Mucosa of stomach (tissue), 1 donor: Measurements from ENCODE around the gene CDC37L1.

Experiments used
- H3K27me3 ChIP-seq: one replicate; pipeline ENCODE4 v1.7.0; 2013; ENCODE audit warnings: mild to moderate bottlenecking, low read length; ENCODE audit not compliant: control insufficient read depth, insufficient read depth
- H3K36me3 ChIP-seq: one replicate; pipeline ENCODE4 v1.7.0; 2013; ENCODE audit warnings: low read length; ENCODE audit not compliant: control insufficient read depth, insufficient read depth
- H3K4me1 ChIP-seq: one replicate; pipeline ENCODE4 v1.7.0; 2013; ENCODE audit warnings: mild to moderate bottlenecking, low read length; ENCODE audit not compliant: control insufficient read depth, insufficient read depth
- H3K4me3 ChIP-seq: one replicate; pipeline ENCODE4 v1.7.0; 2013; ENCODE audit warnings: low read length
- H3K9ac ChIP-seq: one replicate; pipeline ENCODE4 v1.7.0; 2013; ENCODE audit warnings: mild to moderate bottlenecking, low read length, moderate library complexity
- H3K9me3 ChIP-seq: one replicate; pipeline ENCODE4 v1.7.0; 2013; ENCODE audit warnings: mild to moderate bottlenecking, low read length, moderate library complexity; ENCODE audit not compliant: control insufficient read depth
- donor health status: Pancreatic carcinoma.

CDC37L1 gene

DNA sequence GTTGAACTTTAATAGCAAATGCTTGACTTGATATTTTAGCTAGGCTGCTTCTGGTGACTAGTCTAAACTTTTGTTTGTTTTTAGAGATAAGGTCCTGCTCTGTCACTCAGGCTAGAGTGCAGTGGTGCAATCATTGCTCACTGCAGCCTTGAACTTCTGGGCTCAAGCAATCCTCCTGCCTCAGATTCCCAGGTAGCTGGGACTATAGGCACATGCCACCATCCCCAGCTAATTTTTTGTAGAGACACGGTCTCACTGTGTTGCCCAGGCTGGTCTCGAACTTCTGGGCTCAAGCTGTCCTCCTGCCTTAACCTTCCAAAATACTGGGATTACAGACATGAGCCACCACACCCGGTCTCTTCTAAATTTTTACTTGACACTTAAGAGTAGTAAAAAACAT, 20.7 kb downstream of the CDC37L1 start:
- Histone ChIP-seq H3K36me3 (no peaks in the 10 kb centered on the region), H3K4me1 (no peaks in the 10 kb centered on the region), H3K27me3 (no peaks in the 10 kb centered on the region), H3K9ac (no peak overlapping the region), H3K4me3 (no peak overlapping the region), H3K9me3 (no peaks in the 10 kb centered on the region)

- H3K36me3 ChIP-seq, result no peaks in the 10 kb centered on the region
- H3K9ac ChIP-seq, result no peak overlapping the region
- H3K9me3 ChIP-seq, result no peaks in the 10 kb centered on the region
- no peak overlapping the region for H3K4me3 ChIP-seq
- no peaks in the 10 kb centered on the region for H3K27me3 ChIP-seq
- no peaks in the 10 kb centered on the region for H3K4me1 ChIP-seq
Measured at GRCh38 chr9:4700932-4701331, 21.6 kb downstream of the CDC37L1 start.

DNA sequence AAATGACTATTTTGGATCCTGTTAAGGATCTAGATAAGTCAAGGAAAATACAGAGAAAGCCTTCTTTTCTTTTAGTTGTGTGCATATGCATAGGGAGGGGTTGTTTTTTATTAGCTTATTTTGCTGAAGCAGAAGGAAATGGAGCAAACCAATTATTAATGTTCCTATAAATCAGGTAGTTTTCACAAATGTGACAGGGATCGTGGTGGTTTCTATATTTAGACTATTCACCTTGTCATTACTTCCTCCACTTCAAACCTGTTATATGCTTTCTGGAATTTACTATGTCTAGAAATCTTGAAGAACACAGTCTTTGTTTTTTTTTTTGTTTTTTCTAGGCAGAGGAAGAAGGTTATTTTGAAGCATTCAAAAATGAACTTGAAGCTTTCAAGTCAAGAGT, 22.2 kb downstream of the CDC37L1 start:
- no peaks in the 10 kb centered on the region for H3K27me3 ChIP-seq
- H3K9me3 ChIP-seq, result no peaks in the 10 kb centered on the region
- no peaks in the 10 kb centered on the region for H3K4me1 ChIP-seq
- no peak overlapping the region for H3K9ac ChIP-seq
- no peak overlapping the region for H3K4me3 ChIP-seq
- H3K36me3 ChIP-seq, result no peaks in the 10 kb centered on the region

GRCh38 chr9:4704129-4704528, 24.8 kb downstream of the CDC37L1 start:
- Histone ChIP-seq H3K4me3 (no peak overlapping the region), H3K36me3 (no peaks in the 10 kb centered on the region)

GRCh38 chr9:4706021-4706420, 26.7 kb downstream of the CDC37L1 start:
- no peaks in the 10 kb centered on the region for H3K27me3 ChIP-seq
- H3K9ac ChIP-seq, result no peak overlapping the region
- no peaks in the 10 kb centered on the region for H3K4me1 ChIP-seq
- H3K9me3 ChIP-seq, result no peaks in the 10 kb centered on the region
- H3K4me3 ChIP-seq, result no peak overlapping the region
- H3K36me3 ChIP-seq, result no peaks in the 10 kb centered on the region

More at GRCh38 chr9:4704129-4704528, 24.8 kb downstream of the CDC37L1 start:
- Histone ChIP-seq H3K9ac (no peak overlapping the region), H3K4me1 (no peaks in the 10 kb centered on the region), H3K27me3 (no peaks in the 10 kb centered on the region), H3K9me3 (no peaks in the 10 kb centered on the region)

- H3K36me3 ChIP-seq, result no peaks in the 10 kb centered on the region
- H3K9me3 ChIP-seq, result no peaks in the 10 kb centered on the region
- no peak overlapping the region for H3K4me3 ChIP-seq
- H3K27me3 ChIP-seq, result no peaks in the 10 kb centered on the region
- H3K9ac ChIP-seq, result no peak overlapping the region
- H3K4me1 ChIP-seq, result no peaks in the 10 kb centered on the region
Measured at GRCh38 chr9:4706971-4707622, 27.7 kb downstream of the CDC37L1 start.

- H3K4me3 ChIP-seq, result no peak overlapping the region
- no peaks in the 10 kb centered on the region for H3K9me3 ChIP-seq
- no peaks in the 10 kb centered on the region for H3K4me1 ChIP-seq
- no peaks in the 10 kb centered on the region for H3K27me3 ChIP-seq
- H3K36me3 ChIP-seq, result no peaks in the 10 kb centered on the region
- H3K9ac ChIP-seq, result no peak overlapping the region
Measured at GRCh38 chr9:4709380-4709779, 30.0 kb downstream of the CDC37L1 start.

DNA sequence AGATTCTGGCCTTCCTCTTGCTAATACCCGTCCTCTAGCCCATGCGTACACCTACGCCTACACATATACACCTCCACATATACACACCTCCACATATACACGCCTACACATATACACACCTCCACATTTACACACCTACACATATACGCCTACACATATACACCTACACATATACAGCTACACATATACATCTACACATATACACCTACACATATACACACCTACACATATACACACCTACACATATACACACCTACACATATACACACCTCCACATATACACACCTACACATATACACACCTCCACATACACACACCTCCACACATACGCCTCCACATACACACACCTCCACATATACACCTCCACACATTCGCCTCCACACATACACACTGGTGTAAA, 34.5 kb downstream of the CDC37L1 start:
- Histone ChIP-seq H3K27me3 (no peaks in the 10 kb centered on the region), H3K9me3 (no peaks in the 10 kb centered on the region), H3K4me3 (no peak overlapping the region), H3K4me1 (no peaks in the 10 kb centered on the region), H3K36me3 (peaks cover 8% of the 10 kb centered on the region), H3K9ac (no peak overlapping the region)

GRCh38 chr9:4714266-4715016, 35.1 kb downstream of the CDC37L1 start:
- no peak overlapping the region for H3K4me3 ChIP-seq
- no peaks in the 10 kb centered on the region for H3K27me3 ChIP-seq
- no peaks in the 10 kb centered on the region for H3K4me1 ChIP-seq
- no peaks in the 10 kb centered on the region for H3K9me3 ChIP-seq
- peaks cover 9% of the 10 kb centered on the region for H3K36me3 ChIP-seq
- no peak overlapping the region for H3K9ac ChIP-seq

DNA sequence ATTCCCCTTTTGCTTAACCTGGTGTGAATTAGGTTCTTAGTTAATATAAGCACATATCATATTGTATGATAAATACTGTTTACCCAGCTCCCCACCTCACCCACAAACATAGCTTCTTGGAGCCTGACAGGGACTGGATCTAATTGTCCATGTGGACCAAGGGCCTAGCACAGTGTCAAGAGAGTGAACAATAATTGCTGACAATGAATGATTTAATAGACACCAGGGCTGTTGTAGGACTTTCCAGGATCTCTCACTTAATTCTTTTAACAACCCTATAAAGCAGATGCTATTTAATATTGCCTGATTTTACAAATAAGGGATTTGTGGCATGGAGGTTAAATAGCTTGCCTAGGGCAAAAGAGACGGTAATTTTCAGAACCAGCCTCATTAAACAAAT, 36.8 kb downstream of the CDC37L1 start:
- Histone ChIP-seq H3K4me3 (no peak overlapping the region), H3K27me3 (no peaks in the 10 kb centered on the region)

GRCh38 chr9:4717815-4718214, 38.4 kb downstream of the CDC37L1 start:
- no peaks in the 10 kb centered on the region for H3K27me3 ChIP-seq
- no peaks in the 10 kb centered on the region for H3K9me3 ChIP-seq
- peaks cover 9% of the 10 kb centered on the region for H3K36me3 ChIP-seq
- H3K4me1 ChIP-seq, result no peaks in the 10 kb centered on the region
- H3K4me3 ChIP-seq, result no peak overlapping the region
- H3K9ac ChIP-seq, result no peak overlapping the region

More for the DNA sequence above, 36.8 kb downstream of the CDC37L1 start:
- no peaks in the 10 kb centered on the region for H3K9me3 ChIP-seq
- peaks cover 9% of the 10 kb centered on the region for H3K36me3 ChIP-seq
- no peak overlapping the region for H3K9ac ChIP-seq
- H3K4me1 ChIP-seq, result no peaks in the 10 kb centered on the region

DNA sequence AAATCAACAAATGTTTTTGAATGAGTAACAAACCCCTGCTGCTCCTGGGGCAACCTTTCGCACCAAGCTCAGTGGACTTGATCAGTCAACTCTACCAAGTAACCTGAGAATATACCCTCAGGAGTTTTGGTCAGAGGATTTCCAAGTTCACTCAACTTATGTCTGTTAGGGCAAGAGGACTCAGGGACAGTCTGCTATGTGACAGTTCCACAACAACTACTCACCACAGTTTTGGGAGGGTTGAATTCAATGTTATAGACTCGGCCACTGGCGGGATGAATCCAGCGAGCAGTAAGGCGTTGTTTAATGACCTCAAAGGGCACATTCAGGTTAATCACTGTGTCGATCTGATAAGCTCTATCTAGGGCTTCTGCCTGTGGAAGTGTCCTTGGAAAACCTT, 39.5 kb downstream of the CDC37L1 start:
- no peak overlapping the region for H3K9ac ChIP-seq
- peaks cover 9% of the 10 kb centered on the region for H3K36me3 ChIP-seq

More for the DNA sequence above, 39.5 kb downstream of the CDC37L1 start:
- Histone ChIP-seq H3K9me3 (no peaks in the 10 kb centered on the region), H3K4me1 (no peaks in the 10 kb centered on the region), H3K4me3 (no peak overlapping the region), H3K27me3 (no peaks in the 10 kb centered on the region)
